GM12878 (cell line): Measurements from ENCODE around the gene C16orf90. TPM values are rescaled to one million over a fixed set of nuclear protein-coding genes. Genes with fewer than 3 reads are reported as not detected.

Experiments
- BACH1 ChIP-seq: fragments of 450-650 bp; IDR thresholded peaks from 2 replicates; pipeline ENCODE4 v1.6.1; 2017; ENCODE audit warnings: mild to moderate bottlenecking, borderline replicate concordance
- BRCA1 ChIP-seq: IDR thresholded peaks from 2 replicates; pipeline ENCODE4 v1.6.1; 2011; ENCODE audit warnings: low read depth, low read length, improper control_type of control experiment
- CBX3 ChIP-seq: fragments of 200-600 bp; sonication (generic); IDR thresholded peaks from 2 replicates; pipeline ENCODE4 v1.6.1; 2016; ENCODE audit warnings: low read depth, borderline replicate concordance
- CBX5 ChIP-seq: sonication (generic); IDR thresholded peaks from 2 replicates; pipeline ENCODE4 v1.6.1; 2016; ENCODE audit warnings: low read depth, moderate library complexity, mild to moderate bottlenecking, inconsistent platforms
- CEBPB ChIP-seq, 2 experiments: fragments of 150-350 bp in 1 of 2; IDR thresholded peaks; 2 replicates each; pipeline ENCODE4 v1.6.1; 2012 to 2014; ENCODE audit warnings: low read depth in 2 of 2, low read length in 2 of 2, borderline replicate concordance in 1 of 2, inconsistent platforms in 1 of 2
- E2F4 ChIP-seq: IDR thresholded peaks from 2 replicates; pipeline ENCODE4 v1.6.1; 2012; ENCODE audit warnings: low read depth, low read length, improper control_type of control experiment
- ETV6 ChIP-seq, 2 experiments: fragments of 450-650 bp in 1 of 2; IDR thresholded peaks in 1 of 2; conservative IDR thresholded peaks in 1 of 2; 2 replicates each; pipeline ENCODE4 v1.6.1; 2014; ENCODE audit warnings: antibody characterized with exemption in 1 of 2, borderline replicate concordance in 1 of 2, low read depth in 1 of 2, mild to moderate bottlenecking in 1 of 2, moderate library complexity in 1 of 2
- FOS ChIP-seq: IDR thresholded peaks from 3 replicates; pipeline ENCODE4 v1.6.1; 2011; ENCODE audit warnings: borderline replicate concordance; ENCODE audit not compliant: insufficient read length; ENCODE audit errors: extremely low read depth
- FOXK2 ChIP-seq: fragments of 450-650 bp; IDR thresholded peaks from 2 replicates; pipeline ENCODE4 v1.6.1; 2017; ENCODE audit warnings: mild to moderate bottlenecking, moderate library complexity
- JUND ChIP-seq: IDR thresholded peaks from 2 replicates; pipeline ENCODE4 v1.6.1; 2012; ENCODE audit warnings: low read depth, mild to moderate bottlenecking, low read length, improper control_type of control experiment, moderate library complexity
- MTA3 ChIP-seq: IDR thresholded peaks from 2 replicates; pipeline ENCODE4 v1.6.1; 2012; ENCODE audit warnings: low read length, inconsistent platforms, borderline replicate concordance
- PAX8 ChIP-seq: fragments of 450-650 bp; IDR thresholded peaks from 2 replicates; pipeline ENCODE4 v1.6.1; 2017; ENCODE audit warnings: mild to moderate bottlenecking, moderate library complexity
- WRNIP1 ChIP-seq: IDR thresholded peaks from 2 replicates; pipeline ENCODE4 v1.6.1; 2011; ENCODE audit warnings: low read depth, low read length, improper control_type of control experiment, borderline replicate concordance
- YBX1 ChIP-seq: fragments of 450-650 bp; IDR thresholded peaks from 2 replicates; pipeline ENCODE4 v1.6.1; 2016; ENCODE audit warnings: antibody characterized with exemption
- ZNF207 ChIP-seq: fragments of 450-650 bp; IDR thresholded peaks from 2 replicates; pipeline ENCODE4 v1.6.1; 2014; ENCODE audit warnings: antibody characterized with exemption, mild to moderate bottlenecking, borderline replicate concordance
- polyA plus RNA-seq, 11 experiments: library from polyadenylated mRNA; depleted of rRNA in 4 of 11; unstranded in 6 of 11; stranded (reverse) in 5 of 11; fragments of >200 nt; fragmentation: Nextera tagmentation in 4 of 11; fragmentation: Illumina TruSeq in 1 of 11; extraction: Ambion mirVana in 4 of 11; extraction: Trizol in 1 of 11; gene quantifications; 1 replicate in 1 of 11; 2 replicates in 10 of 11; pipeline versions ENCODE4 v1.2.1 to v1.2.3, GENCODE V29; 2011 to 2016; ENCODE audit warnings: inconsistent platforms in 2 of 11, missing spikeins in 2 of 11, low read depth in 1 of 11
- total RNA-seq, 4 experiments: library from RNA; depleted of rRNA in 3 of 4; stranded (reverse); fragments of >200 nt in 3 of 4; fragmentation: Illumina TruSeq in 1 of 4; extraction: Trizol in 1 of 4; gene quantifications; 2 replicates each; pipeline versions ENCODE4 v1.2.1 to v1.2.3, GENCODE V29; 2013 to 2021
- TF ChIP-seq, protein P1 (sequence below): IDR thresholded peaks from 2 replicates; pipeline ENCODE4 v1.6.1; 2012; ENCODE audit warnings: low read depth, low read length, improper control_type of control experiment
- TF ChIP-seq, protein P2 (sequence below): IDR thresholded peaks from 2 replicates; pipeline ENCODE4 v1.6.1; 2012; ENCODE audit warnings: low read depth, low read length, improper control_type of control experiment

The C16orf90 gene
- total and polyA plus RNA-seq, 10 of the 15 experiments (the other 5 are each of a cell fraction or from before 2014, with no cell fraction given), result not detected

- TF ChIP-seq, protein P1, sequence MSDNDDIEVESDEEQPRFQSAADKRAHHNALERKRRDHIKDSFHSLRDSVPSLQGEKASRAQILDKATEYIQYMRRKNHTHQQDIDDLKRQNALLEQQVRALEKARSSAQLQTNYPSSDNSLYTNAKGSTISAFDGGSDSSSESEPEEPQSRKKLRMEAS, result peak; percentile 78
- TF ChIP-seq ZNF207 (peak; percentile 72; the same call in 1 of the 2 replicates), YBX1 (no peak), PAX8 (no peak), JUND (no peak), ETV6 (conservative IDR thresholded peaks at IDR 0.05 in 1 of 2, IDR thresholded peaks at IDR 0.05 in 1 of 2; ENCODE audit: borderline replicate concordance in 1 of 2, low read depth in 1 of 2) (no peak; a peak in 1 of 4 replicates), FOS (no peak), BRCA1 (peak; percentile 68), MTA3 (no peak), E2F4 (no peak), FOXK2 (no peak), WRNIP1 (no peak), BACH1 (0 out of 2 replicates have a peak, but pooled peaks have one; percentile 53), CBX5 (no peak), CEBPB (IDR thresholded peaks at IDR 0.05; ENCODE audit: borderline replicate concordance in 1 of 2, low read depth in 2 of 2, low read length in 2 of 2) (no peak), CBX3 (no peak)
- TF ChIP-seq, protein P2, sequence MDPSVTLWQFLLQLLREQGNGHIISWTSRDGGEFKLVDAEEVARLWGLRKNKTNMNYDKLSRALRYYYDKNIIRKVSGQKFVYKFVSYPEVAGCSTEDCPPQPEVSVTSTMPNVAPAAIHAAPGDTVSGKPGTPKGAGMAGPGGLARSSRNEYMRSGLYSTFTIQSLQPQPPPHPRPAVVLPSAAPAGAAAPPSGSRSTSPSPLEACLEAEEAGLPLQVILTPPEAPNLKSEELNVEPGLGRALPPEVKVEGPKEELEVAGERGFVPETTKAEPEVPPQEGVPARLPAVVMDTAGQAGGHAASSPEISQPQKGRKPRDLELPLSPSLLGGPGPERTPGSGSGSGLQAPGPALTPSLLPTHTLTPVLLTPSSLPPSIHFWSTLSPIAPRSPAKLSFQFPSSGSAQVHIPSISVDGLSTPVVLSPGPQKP, result peak; percentile 67
These were observed 37.6 kb downstream of the C16orf90 start (continued) for GRCh38 chr16:3457434-3458252.
